Left lung (tissue), 10 donors: ENCODE measurements around the gene CPO. TPM values are rescaled to one million over a fixed set of nuclear protein-coding genes. Genes with fewer than 3 reads are reported as not detected.
A peak's percentile ranks its signal among the peaks of the same experiment; 100 is the strongest.

Experiments
- ATAC-seq: fragments of 200-7000 bp; cut with Tn5 transposase; one replicate; pipeline ENCODE4 v1.9.1; 2020; ENCODE audit warnings: moderate library complexity
- DNase-seq, 4 donors: peaks; one replicate each; pipeline ENCODE4 v3.0.0-alpha.2; 2013 to 2020
- H3K27ac ChIP-seq, 2 donors: fragments of 200-600 bp; sonication (generic) in 1 of 2; one replicate each; pipeline versions ENCODE4 v1.5.0 to v1.8.0; 2020 to 2021
- H3K27me3 ChIP-seq, 2 donors: fragments of 200-600 bp; sonication (generic) in 1 of 2; one replicate each; pipeline versions ENCODE4 v1.5.0 to v1.8.0; 2020 to 2021
- H3K36me3 ChIP-seq, 2 donors: fragments of 200-600 bp; sonication (generic) in 1 of 2; one replicate each; pipeline versions ENCODE4 v1.5.0 to v1.8.0; 2020 to 2021
- H3K4me1 ChIP-seq, 2 donors: fragments of 200-600 bp; one replicate each; pipeline ENCODE4 v1.8.0; 2021
- H3K4me3 ChIP-seq, 2 donors: fragments of 200-600 bp; sonication (generic) in 1 of 2; one replicate each; pipeline versions ENCODE4 v1.5.0 to v1.8.0; 2020 to 2021; ENCODE audit warnings: mild to moderate bottlenecking in 1 of 2
- H3K9me3 ChIP-seq, 2 donors: fragments of 200-600 bp; sonication (generic) in 1 of 2; one replicate each; pipeline versions ENCODE4 v1.5.0 to v1.8.0; 2020 to 2021
- intact Hi-C, 2 donors: fragments of 100-400 bp; cut with DNase I; formaldehyde crosslinking; loops; one replicate each; pipeline versions ENCODE4 v1.11.2 to v1.14.2; 2022
- polyA plus RNA-seq, 6 donors: library from polyadenylated mRNA; unstranded; fragments of 120-200 nt; gene quantifications; one replicate each; pipeline ENCODE4 v1.2.1, GENCODE V29; 2013; ENCODE audit not compliant: insufficient read length in 6 of 6
- total RNA-seq, 2 donors: library from RNA; stranded (reverse); fragmentation: NEBNext Ultra II Directional; extraction: Animal tissue kit (Norgen Biotek cat#: 25700); gene quantifications; one replicate each; pipeline ENCODE4 v1.2.1, GENCODE V29; 2021
- TF ChIP-seq, protein P1 (sequence below), 2 donors: fragments of 200-600 bp; sonication (generic) in 1 of 2; IDR thresholded peaks; one replicate each; pipeline versions ENCODE4 v1.5.0 to v1.8.0; 2021; ENCODE audit warnings: antibody characterized with exemption in 2 of 2
- donor health status: DM: no; HTN: yes; CAD: no.
- donor health status: DM: no; HTN: no; CAD: no.

CPO gene
- total and polyA plus RNA-seq, 8 donors, result 0.20 to 0.69 (median 0.48) TPM; not detected in 1

GRCh38 chr2:206989311-206989710 is 50.0 kb downstream of the CPO start:
- no peaks in the 10 kb centered on the region for H3K9me3 ChIP-seq

GRCh38 chr2:206990360-206990759 is 51.0 kb downstream of the CPO start:
- DNase-seq, result no peak

More at GRCh38 chr2:206989311-206989710, 50.0 kb downstream of the CPO start:
- Histone ChIP-seq H3K27me3 (no peaks in the 10 kb centered on the region), H3K4me1 (peaks cover 0 to 13% of the 10 kb centered on the region in 2 donors), H3K4me3 (no peak overlapping the region), H3K36me3 (no peaks in the 10 kb centered on the region), H3K27ac (no peak overlapping the region)
- ATAC-seq, result peak; percentile 90
- intact Hi-C loops, result loop anchor here (5.0 to 10.0 kb wide), 3 partner anchors 175 to 485 kb away; partner anchors contain the start of gene KLF7 (in 1 of the 2)
- DNase-seq, result peak in 3 of 4 donors; percentile 13 to 82 (median 36)
- TF ChIP-seq, protein P1, sequence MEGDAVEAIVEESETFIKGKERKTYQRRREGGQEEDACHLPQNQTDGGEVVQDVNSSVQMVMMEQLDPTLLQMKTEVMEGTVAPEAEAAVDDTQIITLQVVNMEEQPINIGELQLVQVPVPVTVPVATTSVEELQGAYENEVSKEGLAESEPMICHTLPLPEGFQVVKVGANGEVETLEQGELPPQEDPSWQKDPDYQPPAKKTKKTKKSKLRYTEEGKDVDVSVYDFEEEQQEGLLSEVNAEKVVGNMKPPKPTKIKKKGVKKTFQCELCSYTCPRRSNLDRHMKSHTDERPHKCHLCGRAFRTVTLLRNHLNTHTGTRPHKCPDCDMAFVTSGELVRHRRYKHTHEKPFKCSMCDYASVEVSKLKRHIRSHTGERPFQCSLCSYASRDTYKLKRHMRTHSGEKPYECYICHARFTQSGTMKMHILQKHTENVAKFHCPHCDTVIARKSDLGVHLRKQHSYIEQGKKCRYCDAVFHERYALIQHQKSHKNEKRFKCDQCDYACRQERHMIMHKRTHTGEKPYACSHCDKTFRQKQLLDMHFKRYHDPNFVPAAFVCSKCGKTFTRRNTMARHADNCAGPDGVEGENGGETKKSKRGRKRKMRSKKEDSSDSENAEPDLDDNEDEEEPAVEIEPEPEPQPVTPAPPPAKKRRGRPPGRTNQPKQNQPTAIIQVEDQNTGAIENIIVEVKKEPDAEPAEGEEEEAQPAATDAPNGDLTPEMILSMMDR (IDR thresholded peaks at IDR 0.05), result peak; percentile 68 to 79

GRCh38 chr2:206991070-206991469 is 51.8 kb downstream of the CPO start:
- H3K4me1 ChIP-seq, result peaks cover 0 to 7% of the 10 kb centered on the region in 2 donors
- no peaks in the 10 kb centered on the region for H3K27me3 ChIP-seq
- ATAC-seq (no peak), DNase-seq (no peak)
- TF ChIP-seq, protein P1 (IDR thresholded peaks at IDR 0.05), result no peak
- no peak overlapping the region for H3K4me3 ChIP-seq
- H3K27ac ChIP-seq, result no peak overlapping the region
- intact Hi-C loops, result no loop called here
- no peaks in the 10 kb centered on the region for H3K36me3 ChIP-seq
- no peaks in the 10 kb centered on the region for H3K9me3 ChIP-seq

More at GRCh38 chr2:206990360-206990759, 51.0 kb downstream of the CPO start:
- intact Hi-C loops, result no loop called here
- Histone ChIP-seq H3K4me1 (peaks cover 0 to 7% of the 10 kb centered on the region in 2 donors), H3K4me3 (no peak overlapping the region), H3K9me3 (no peaks in the 10 kb centered on the region), H3K36me3 (no peaks in the 10 kb centered on the region), H3K27me3 (no peaks in the 10 kb centered on the region), H3K27ac (no peak overlapping the region)
- no peak for ATAC-seq
- TF ChIP-seq, protein P1 (IDR thresholded peaks at IDR 0.05), result no peak

DNA sequence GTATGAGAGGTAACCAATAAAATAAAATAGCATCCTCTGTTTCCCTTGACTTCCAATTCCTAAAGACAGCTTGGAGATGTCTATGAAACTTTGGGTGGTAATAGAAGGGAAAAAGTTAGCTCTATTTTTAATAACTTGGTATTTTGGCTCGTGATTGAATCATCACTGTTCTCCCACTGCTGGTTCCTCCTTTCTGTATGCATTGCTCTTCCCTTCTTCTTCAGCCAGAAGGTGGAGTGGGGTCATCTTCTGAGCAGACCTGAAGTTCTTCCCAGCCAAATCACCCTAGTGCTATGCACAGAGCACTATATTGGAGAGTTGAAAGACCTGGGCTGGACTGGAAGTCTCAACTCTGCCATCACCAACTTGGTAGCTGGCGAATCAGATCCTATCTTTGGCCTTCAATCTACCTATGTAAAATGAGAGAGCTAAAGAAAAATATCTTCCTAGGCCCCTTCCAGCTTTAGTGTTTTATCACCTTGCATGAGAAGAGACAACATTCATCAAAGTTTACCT is 54.1 kb downstream of the CPO start:
- H3K4me3 ChIP-seq, result no peak overlapping the region
- intact Hi-C loops, result no loop called here
- DNase-seq, result no peak
- H3K4me1 ChIP-seq, result peaks cover 0 to 7% of the 10 kb centered on the region in 2 donors
- H3K36me3 ChIP-seq, result no peaks in the 10 kb centered on the region
- TF ChIP-seq, protein P1 (IDR thresholded peaks at IDR 0.05), result no peak
- ATAC-seq, result peak; percentile 19
- no peaks in the 10 kb centered on the region for H3K9me3 ChIP-seq
- no peak overlapping the region for H3K27ac ChIP-seq
- no peaks in the 10 kb centered on the region for H3K27me3 ChIP-seq

- TF ChIP-seq, protein P1 (IDR thresholded peaks at IDR 0.05), result no peak
- Histone ChIP-seq H3K27me3 (no peaks in the 10 kb centered on the region), H3K36me3 (no peaks in the 10 kb centered on the region), H3K4me1 (peaks cover 0 to 6% of the 10 kb centered on the region in 2 donors), H3K4me3 (no peak overlapping the region), H3K9me3 (no peaks in the 10 kb centered on the region), H3K27ac (no peak overlapping the region)
- peak in 2 of 4 donors; percentile 30 to 45 for DNase-seq
- ATAC-seq, result peak; percentile 94
- intact Hi-C loops, result no loop called here
Observed at GRCh38 chr2:206993964-206994363, 54.6 kb downstream of the CPO start.
